HCT116 (cell line): ENCODE data around the gene EYA2. TPM values are rescaled to one million over a fixed set of nuclear protein-coding genes. Genes with fewer than 3 reads are reported as not detected.
"Not testable (repeated sequence)": the region's sequence is repeated elsewhere in the genome, so short reads cannot be mapped to it uniquely, and the experiment has no call there.

Experiments
- ATAC-seq: fragments of 200-7000 bp; cut with Tn5 transposase; 2 replicates; pipeline ENCODE4 v1.9.1; 2020; ENCODE audit warnings: mild to moderate bottlenecking, moderate library complexity
- BruUV-seq: library from RNA; stranded (reverse); fragments of 400-500 nt; replicated peaks from 2 replicates; lab custom pipeline; 2021; lab: Mats Ljungman, UMichigan
- CTCF ChIA-PET: fragments of 300-600 bp; sonication (Branson Sonifier 250); formaldehyde crosslinking; loops from one replicate; lab custom pipeline; 2021; ENCODE audit warnings: antibody characterized with exemption; lab: Charles Lee
- POLR2A ChIA-PET: fragments of 300-600, 350-600 bp; sonication (Branson Sonifier 250); formaldehyde crosslinking; loops from one replicate; lab custom pipeline; 2021; ENCODE audit warnings: antibody characterized with exemption; lab: Charles Lee
- RAD21 ChIA-PET, 2 experiments: fragments of 300-600 bp; sonication (Branson Sonifier 250); formaldehyde crosslinking; loops; one replicate each; lab custom pipeline; 2023; ENCODE audit warnings: low total read pairs in 2 of 2; ENCODE audit not compliant: uncharacterized antibody in 2 of 2, unreplicated experiment in 2 of 2, low non-redundant PET in 1 of 2; lab: Charles Lee
- DNase-seq: peaks from one replicate; pipeline ENCODE4 v3.0.0-alpha.2; 2010; ENCODE audit warnings: low read depth, low spot score
- H2AFZ ChIP-seq: fragments of 200-600 bp; shearing (Covaris generic), sonication (generic); 2 replicates; pipeline ENCODE4 v1.6.1; 2017; ENCODE audit warnings: low read depth, mixed run types, mixed read lengths, antibody characterized with exemption, low read length; ENCODE audit not compliant: poor library complexity, severe bottlenecking
- H3K27ac ChIP-seq: 2 replicates; pipeline ENCODE4 v1.5.1; 2012; ENCODE audit warnings: low read depth, low read length
- H3K27me3 ChIP-seq: fragments of 200-600 bp; sonication (generic); 2 replicates; pipeline ENCODE4 v1.6.1; 2016; ENCODE audit warnings: mixed run types, low read length, mixed read lengths; ENCODE audit not compliant: insufficient read depth
- H3K36me3 ChIP-seq, 2 experiments: fragments of 200-500 bp in 1 of 2; fragments of 200-600 bp in 1 of 2; sonication (Bioruptor generic) in 1 of 2; sonication (generic) in 1 of 2; 2 replicates each; pipeline versions ENCODE4 v1.5.1 to v1.6.1; 2014 to 2016; ENCODE audit warnings: low read length in 2 of 2, inconsistent platforms in 1 of 2, mixed read lengths in 1 of 2, mixed run types in 1 of 2; ENCODE audit not compliant: insufficient read depth in 2 of 2, control insufficient read depth in 1 of 2
- H3K4me1 ChIP-seq, 2 experiments: fragments of 200-600 bp in 1 of 2; sonication (generic) in 1 of 2; 2 replicates each; pipeline versions ENCODE4 v1.5.1 to v1.6.1; 2012 to 2017; ENCODE audit warnings: low read length in 2 of 2, inconsistent platforms in 1 of 2, mild to moderate bottlenecking in 1 of 2, mixed read lengths in 1 of 2, mixed run types in 1 of 2, moderate library complexity in 1 of 2; ENCODE audit not compliant: insufficient read depth in 2 of 2, control insufficient read depth in 1 of 2
- H3K4me2 ChIP-seq: fragments of 200-600 bp; sonication (generic); 2 replicates; pipeline ENCODE4 v1.6.1; 2017; ENCODE audit warnings: mixed run types, low read length, mixed read lengths
- H3K4me3 ChIP-seq, 2 experiments: fragments of 200-600 bp in 1 of 2; sonication (generic) in 1 of 2; replicated peaks in 1 of 2; 2 replicates each; pipeline ENCODE4 v1.5.1; 2011 to 2016; ENCODE audit warnings: low read length in 2 of 2, control low read depth in 1 of 2, low read depth in 1 of 2, mild to moderate bottlenecking in 1 of 2, mixed read lengths in 1 of 2, mixed run types in 1 of 2
- H3K79me2 ChIP-seq: fragments of 200-600 bp; sonication (generic); 2 replicates; pipeline ENCODE4 v1.6.1; 2017; ENCODE audit warnings: mild to moderate bottlenecking, mixed run types, low read length, moderate library complexity, mixed read lengths; ENCODE audit not compliant: insufficient read depth
- H3K9ac ChIP-seq: fragments of 200-600 bp; sonication (generic); 2 replicates; pipeline ENCODE4 v1.6.1; 2016; ENCODE audit warnings: low read length, mixed read lengths
- H3K9me2 ChIP-seq: fragments of 200-600 bp; sonication (generic), shearing (Covaris generic); 2 replicates; pipeline ENCODE4 v1.6.1; 2017; ENCODE audit warnings: mixed run types, mild to moderate bottlenecking, moderate library complexity; ENCODE audit not compliant: insufficient read depth
- H3K9me3 ChIP-seq, 2 experiments: fragments of 200-500 bp in 1 of 2; fragments of 200-600 bp in 1 of 2; sonication (Bioruptor generic) in 1 of 2; sonication (generic) in 1 of 2; 2 replicates each; pipeline ENCODE4 v1.6.1; 2014 to 2017; ENCODE audit warnings: low read length in 2 of 2, mixed read lengths in 2 of 2, inconsistent platforms in 1 of 2, low read depth in 1 of 2, mild to moderate bottlenecking in 1 of 2, mixed run types in 1 of 2, moderate library complexity in 1 of 2; ENCODE audit not compliant: control insufficient read depth in 1 of 2, insufficient read depth in 1 of 2
- H4K20me1 ChIP-seq: fragments of 200-600 bp; sonication (generic), shearing (Covaris generic); 2 replicates; pipeline ENCODE4 v1.6.1; 2017; ENCODE audit warnings: mixed run types, mild to moderate bottlenecking, moderate library complexity; ENCODE audit not compliant: insufficient read depth
- EGR1 ChIP-seq: IDR thresholded peaks from 2 replicates; pipeline ENCODE4 v1.6.1; 2012; ENCODE audit warnings: low read depth
- EZH2 ChIP-seq: fragments of 200-600 bp; sonication (generic); IDR thresholded peaks from 2 replicates; pipeline ENCODE4 v1.6.1; 2017; ENCODE audit warnings: antibody characterized with exemption, mixed run types
- JUND ChIP-seq: IDR thresholded peaks from 2 replicates; pipeline ENCODE4 v1.6.1; 2012
- POLR2AphosphoS5 ChIP-seq: IDR thresholded peaks from 2 replicates; pipeline ENCODE4 v1.6.1; 2011; ENCODE audit warnings: mild to moderate bottlenecking, low read depth, low read length, moderate library complexity
- RAD21 ChIP-seq: IDR thresholded peaks from 2 replicates; pipeline ENCODE4 v1.6.1; 2012; ENCODE audit warnings: low read depth, mild to moderate bottlenecking
- REST ChIP-seq: IDR thresholded peaks from 2 replicates; pipeline ENCODE4 v1.6.1; 2012; ENCODE audit warnings: low read depth
- SP1 ChIP-seq: IDR thresholded peaks from 2 replicates; pipeline ENCODE4 v1.6.1; 2012; ENCODE audit warnings: low read depth
- TCF7L2 ChIP-seq: IDR thresholded peaks from 2 replicates; pipeline ENCODE4 v1.7.0; 2011; ENCODE audit warnings: borderline replicate concordance, inconsistent platforms; ENCODE audit not compliant: insufficient read depth, insufficient read length; ENCODE audit errors: extremely low read depth
- YY1 ChIP-seq: IDR thresholded peaks from 2 replicates; pipeline ENCODE4 v1.6.1; 2011; ENCODE audit warnings: low read length, low read depth, moderate library complexity, mild to moderate bottlenecking; ENCODE audit not compliant: insufficient replicate concordance; ENCODE audit errors: extremely low read depth
- ZFX ChIP-seq: fragments of 450-650 bp; IDR thresholded peaks from 2 replicates; pipeline ENCODE4 v1.6.1; 2017
- intact Hi-C: fragments of 100-400 bp; cut with micrococcal nuclease; formaldehyde crosslinking; loops from 2 replicates; pipeline ENCODE4 v1.10.0; 2022
- total RNA-seq: library from RNA; stranded (reverse); gene quantifications from one replicate; pipeline ENCODE4 v1.2.1, GENCODE V29; 2021; ENCODE audit not compliant: unreplicated experiment
- TF ChIP-seq, protein P1 (sequence below): IDR thresholded peaks from 2 replicates; pipeline ENCODE4 v1.6.1; 2011; ENCODE audit warnings: mild to moderate bottlenecking, low read length, moderate library complexity; ENCODE audit not compliant: insufficient replicate concordance; ENCODE audit errors: extremely low read depth
- TF ChIP-seq, protein P2 (sequence below): IDR thresholded peaks from 2 replicates; pipeline ENCODE4 v1.6.1; 2012

The EYA2 gene
- total RNA-seq, 1 experiment from 2014 or later: not detected

GRCh38 chr20:46879963-46880362 is 14.7 kb upstream of the EYA2 start:
- H3K9me2 ChIP-seq, H3K4me1 ChIP-seq, RAD21 ChIA-PET, H3K4me2 ChIP-seq, H3K36me3 ChIP-seq, H3K4me3 ChIP-seq, ATAC-seq, BruUV-seq, H2AFZ ChIP-seq, H3K79me2 ChIP-seq, POLR2A ChIA-PET, H3K27ac ChIP-seq, intact Hi-C loops, H3K9me3 ChIP-seq, DNase-seq, CTCF ChIA-PET, H3K27me3 ChIP-seq, H4K20me1 ChIP-seq, H3K9ac ChIP-seq: not testable (repeated sequence)

DNA sequence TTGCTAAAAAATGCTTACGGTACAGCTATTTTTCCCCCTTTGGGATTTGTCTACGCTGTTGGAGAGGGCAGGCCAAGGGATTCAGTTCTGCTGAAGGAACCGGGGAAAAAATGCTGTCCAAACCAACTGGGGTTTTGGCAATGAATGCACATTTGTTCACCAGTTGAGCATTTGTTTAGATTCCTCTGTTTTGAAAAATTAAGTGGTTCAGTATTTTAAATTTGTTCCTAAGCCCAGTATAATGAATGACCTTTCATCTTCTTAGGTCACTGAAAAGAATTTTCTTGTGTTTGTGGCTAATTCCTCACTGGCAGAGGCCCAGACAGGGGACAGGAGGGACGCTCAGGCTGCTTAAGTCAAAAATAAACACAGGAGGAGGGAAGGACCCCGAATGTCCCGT is 10.8 kb upstream of the EYA2 start:
- peaks cover 3% of the 10 kb centered on the region; the same call in 1 of the 2 replicates for H3K27me3 ChIP-seq
- ATAC-seq (no peak), DNase-seq (no peak)
- no peaks in the 10 kb centered on the region for H4K20me1 ChIP-seq
- POLR2A ChIA-PET: no interaction called here
- no peak overlapping the region for H3K27ac ChIP-seq
- CTCF ChIA-PET: no interaction called here
- no peaks in the 10 kb centered on the region for H3K4me1 ChIP-seq
- H3K79me2 ChIP-seq: no peaks in the 10 kb centered on the region
- H3K9me3 ChIP-seq: no peaks in the 10 kb centered on the region
- no peak overlapping the region for H2AFZ ChIP-seq
- H3K4me3 ChIP-seq: no peak overlapping the region
- TF ChIP-seq TCF7L2: no peak
- no peak for TF ChIP-seq REST
- TF ChIP-seq SP1: no peak
- TF ChIP-seq, protein P1, sequence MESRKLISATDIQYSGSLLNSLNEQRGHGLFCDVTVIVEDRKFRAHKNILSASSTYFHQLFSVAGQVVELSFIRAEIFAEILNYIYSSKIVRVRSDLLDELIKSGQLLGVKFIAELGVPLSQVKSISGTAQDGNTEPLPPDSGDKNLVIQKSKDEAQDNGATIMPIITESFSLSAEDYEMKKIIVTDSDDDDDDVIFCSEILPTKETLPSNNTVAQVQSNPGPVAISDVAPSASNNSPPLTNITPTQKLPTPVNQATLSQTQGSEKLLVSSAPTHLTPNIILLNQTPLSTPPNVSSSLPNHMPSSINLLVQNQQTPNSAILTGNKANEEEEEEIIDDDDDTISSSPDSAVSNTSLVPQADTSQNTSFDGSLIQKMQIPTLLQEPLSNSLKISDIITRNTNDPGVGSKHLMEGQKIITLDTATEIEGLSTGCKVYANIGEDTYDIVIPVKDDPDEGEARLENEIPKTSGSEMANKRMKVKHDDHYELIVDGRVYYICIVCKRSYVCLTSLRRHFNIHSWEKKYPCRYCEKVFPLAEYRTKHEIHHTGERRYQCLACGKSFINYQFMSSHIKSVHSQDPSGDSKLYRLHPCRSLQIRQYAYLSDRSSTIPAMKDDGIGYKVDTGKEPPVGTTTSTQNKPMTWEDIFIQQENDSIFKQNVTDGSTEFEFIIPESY: no peak
- no peak for TF ChIP-seq EZH2
- TF ChIP-seq RAD21: no peak
- TF ChIP-seq JUND: no peak
- TF ChIP-seq EGR1: no peak
- no peak for TF ChIP-seq POLR2AphosphoS5
- no peak for TF ChIP-seq YY1
- TF ChIP-seq, protein P2, sequence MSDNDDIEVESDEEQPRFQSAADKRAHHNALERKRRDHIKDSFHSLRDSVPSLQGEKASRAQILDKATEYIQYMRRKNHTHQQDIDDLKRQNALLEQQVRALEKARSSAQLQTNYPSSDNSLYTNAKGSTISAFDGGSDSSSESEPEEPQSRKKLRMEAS: no peak
- no peak for TF ChIP-seq ZFX
- no peak overlapping the region for H3K9ac ChIP-seq
- no peaks in the 10 kb centered on the region for H3K36me3 ChIP-seq
- H3K4me2 ChIP-seq: no peak overlapping the region
- intact Hi-C loops: no loop called here
- RAD21 ChIA-PET: no interaction called here
- no TSS peak for BruUV-seq
- no peaks in the 10 kb centered on the region for H3K9me2 ChIP-seq
